CD14-positive monocyte (primary cell): ENCODE data around the gene PHLDA1. TPM values are rescaled to one million over a fixed set of nuclear protein-coding genes. Genes with fewer than 3 reads are reported as not detected.

ENCODE experiments used
- DNase-seq, 3 donors: peaks; one replicate each; pipeline ENCODE4 v3.0.0-alpha.2; 2011 to 2022
- H2AFZ ChIP-seq: 2 replicates; pipeline ENCODE4 v1.6.0; 2012; ENCODE audit warnings: mild to moderate bottlenecking, low read depth, low read length, inconsistent platforms; ENCODE audit not compliant: insufficient read depth, poor library complexity, severe bottlenecking
- H3K27ac ChIP-seq, 2 donors: 1 replicate in 1 of 2; 2 replicates in 1 of 2; pipeline ENCODE4 v1.5.1; 2012 to 2013; ENCODE audit warnings: low read length in 2 of 2, control low read depth in 1 of 2, inconsistent platforms in 1 of 2, low read depth in 1 of 2, mild to moderate bottlenecking in 1 of 2
- H3K27me3 ChIP-seq, 2 donors: one replicate each; pipeline versions ENCODE4 v1.6.0 to v1.6.1; 2011 to 2013; ENCODE audit warnings: low read length in 2 of 2; ENCODE audit not compliant: control insufficient read depth in 2 of 2, insufficient read depth in 2 of 2
- H3K36me3 ChIP-seq, 2 donors: replicated peaks in 1 of 2; 1 replicate in 1 of 2; 2 replicates in 1 of 2; pipeline versions ENCODE4 v1.5.1 to v1.6.1; 2012 to 2013; ENCODE audit warnings: low read length in 2 of 2, control low read depth in 1 of 2, inconsistent platforms in 1 of 2, mild to moderate bottlenecking in 1 of 2; ENCODE audit not compliant: insufficient read depth in 2 of 2, control insufficient read depth in 1 of 2
- H3K4me1 ChIP-seq, 2 donors: 1 replicate in 1 of 2; 2 replicates in 1 of 2; pipeline versions ENCODE4 v1.5.1 to v1.6.1; 2012 to 2013; ENCODE audit warnings: low read length in 2 of 2, control low read depth in 1 of 2, inconsistent platforms in 1 of 2, mild to moderate bottlenecking in 1 of 2, moderate library complexity in 1 of 2; ENCODE audit not compliant: insufficient read depth in 2 of 2, control insufficient read depth in 1 of 2
- H3K4me2 ChIP-seq: replicated peaks from 2 replicates; pipeline ENCODE3; 2012; ENCODE audit warnings: low read length, moderate library complexity, mild to moderate bottlenecking; ENCODE audit not compliant: poor library complexity, severe bottlenecking; ENCODE audit errors: extremely low read depth
- H3K4me3 ChIP-seq, 3 experiments: fragments of 200-600 bp in 1 of 3; sonication (generic) in 1 of 3; replicated peaks in 1 of 3; 1 replicate in 2 of 3; 2 replicates in 1 of 3; pipeline ENCODE4 v1.5.1; 2011 to 2013; ENCODE audit warnings: low read length in 3 of 3, mild to moderate bottlenecking in 3 of 3, control low read depth in 2 of 3, low read depth in 2 of 3, inconsistent platforms in 1 of 3, moderate library complexity in 1 of 3
- H3K79me2 ChIP-seq: 2 replicates; pipeline ENCODE4 v1.6.0; 2012; ENCODE audit warnings: mild to moderate bottlenecking, control low read depth, inconsistent platforms, low read length, moderate library complexity; ENCODE audit not compliant: insufficient read depth
- H3K9ac ChIP-seq: 2 replicates; pipeline ENCODE4 v1.6.0; 2017; ENCODE audit warnings: low read length, mild to moderate bottlenecking; ENCODE audit not compliant: insufficient read depth, poor library complexity, severe bottlenecking
- H3K9me3 ChIP-seq, 2 donors: replicated peaks in 1 of 2; 1 replicate in 1 of 2; 2 replicates in 1 of 2; pipeline versions ENCODE4 v1.5.1 to v1.6.1; 2012 to 2013; ENCODE audit warnings: low read length in 2 of 2, control low read depth in 1 of 2; ENCODE audit not compliant: control insufficient read depth in 1 of 2, insufficient read depth in 1 of 2
- H4K20me1 ChIP-seq: 2 replicates; pipeline ENCODE4 v1.6.0; 2012; ENCODE audit warnings: mild to moderate bottlenecking, low read length, control low read depth, moderate library complexity; ENCODE audit not compliant: insufficient read depth
- H3K27ac Mint-ChIP-seq, 7 donors: one replicate each; pipeline ENCODE4 v1.8.0; 2020; ENCODE audit warnings: mild to moderate bottlenecking in 7 of 7, mixed read lengths in 7 of 7, moderate library complexity in 6 of 7, inconsistent platforms in 2 of 7
- H3K27me3 Mint-ChIP-seq, 3 donors: one replicate each; pipeline ENCODE4 v1.8.0; 2021 to 2022; ENCODE audit warnings: low read depth in 3 of 3, mild to moderate bottlenecking in 3 of 3, mixed read lengths in 3 of 3, moderate library complexity in 3 of 3, inconsistent platforms in 1 of 3
- H3K36me3 Mint-ChIP-seq, 2 donors: one replicate each; pipeline ENCODE4 v1.8.0; 2020; ENCODE audit warnings: mixed read lengths in 2 of 2, inconsistent platforms in 1 of 2, mild to moderate bottlenecking in 1 of 2
- H3K4me1 Mint-ChIP-seq: one replicate; pipeline ENCODE4 v1.8.0; 2020; ENCODE audit warnings: mild to moderate bottlenecking, mixed read lengths
- H3K4me3 Mint-ChIP-seq, 2 donors: one replicate each; pipeline ENCODE4 v1.8.0; 2020; ENCODE audit warnings: mild to moderate bottlenecking in 2 of 2, mixed read lengths in 2 of 2, moderate library complexity in 1 of 2
- H3K9me3 Mint-ChIP-seq, 7 donors: one replicate each; pipeline ENCODE4 v1.8.0; 2020 to 2022; ENCODE audit warnings: mixed read lengths in 7 of 7, mild to moderate bottlenecking in 6 of 7, moderate library complexity in 6 of 7, inconsistent platforms in 2 of 7
- WGBS: methylation state at CpG from one replicate; pipeline ENCODE4 v1.1.5; 2013; ENCODE audit warnings: missing lambda C conversion rate; ENCODE audit not compliant: insufficient coverage; 5-methylcytosine and 5-hydroxymethylcytosine counted together
- intact Hi-C, 2 donors: fragments of 100-400 bp; cut with micrococcal nuclease; formaldehyde crosslinking; loops; one replicate each; pipeline versions ENCODE4 v1.15.0 to v1.15.1; 2023
- polyA plus RNA-seq, 3 donors: library from polyadenylated mRNA; depleted of rRNA in 1 of 3; unstranded in 2 of 3; stranded (reverse) in 1 of 3; fragments of 300-500 nt in 2 of 3; fragments of >200 nt in 1 of 3; fragmentation: Illumina TruSeq in 2 of 3; gene quantifications; 1 replicate in 2 of 3; 2 replicates in 1 of 3; pipeline ENCODE4 v1.2.3, GENCODE V29; 2012 to 2021
- TF ChIP-seq, protein P1 (sequence below): fragments of 200-600 bp; IDR thresholded peaks from one replicate; pipeline ENCODE4 v1.8.0; 2022; ENCODE audit warnings: antibody characterized with exemption, mild to moderate bottlenecking

PHLDA1 gene
- polyA plus RNA-seq, 3 donors, result 1.1 to 5.8 (median 1.6) TPM

- no peaks in the 10 kb centered on the region for H3K27me3 ChIP-seq
- H3K9ac ChIP-seq, result no peak overlapping the region
- no CpG with 5 or more reads among the region's 2 CpGs for WGBS
- no peak overlapping the region for H3K27ac ChIP-seq
- DNase-seq, result no peak
- H3K4me3 ChIP-seq, result no peak overlapping the region
- Mint-ChIP-seq H3K4me3 (no peak overlapping the region), H3K27me3 (peaks cover 0 to 2% (median 0%) of the 10 kb centered on the region in 3 donors), H3K4me1 (peaks cover 31% of the 10 kb centered on the region), H3K9me3 (peaks cover 7 to 12% (median 9%) of the 10 kb centered on the region in 7 donors), H3K27ac (no peak overlapping the region), H3K36me3 (peaks cover 4 to 23% of the 10 kb centered on the region in 2 donors)
- H2AFZ ChIP-seq, result no peak overlapping the region
- intact Hi-C loops, result loop anchor here (5.0 to 10.0 kb wide), 3 partner anchors 75 to 265 kb away; partner anchors contain the start of gene BBS10 (in 1 of the 2)
- H3K9me3 ChIP-seq, result peaks cover 0 to 7% of the 10 kb centered on the region in 2 donors
- TF ChIP-seq, protein P1, sequence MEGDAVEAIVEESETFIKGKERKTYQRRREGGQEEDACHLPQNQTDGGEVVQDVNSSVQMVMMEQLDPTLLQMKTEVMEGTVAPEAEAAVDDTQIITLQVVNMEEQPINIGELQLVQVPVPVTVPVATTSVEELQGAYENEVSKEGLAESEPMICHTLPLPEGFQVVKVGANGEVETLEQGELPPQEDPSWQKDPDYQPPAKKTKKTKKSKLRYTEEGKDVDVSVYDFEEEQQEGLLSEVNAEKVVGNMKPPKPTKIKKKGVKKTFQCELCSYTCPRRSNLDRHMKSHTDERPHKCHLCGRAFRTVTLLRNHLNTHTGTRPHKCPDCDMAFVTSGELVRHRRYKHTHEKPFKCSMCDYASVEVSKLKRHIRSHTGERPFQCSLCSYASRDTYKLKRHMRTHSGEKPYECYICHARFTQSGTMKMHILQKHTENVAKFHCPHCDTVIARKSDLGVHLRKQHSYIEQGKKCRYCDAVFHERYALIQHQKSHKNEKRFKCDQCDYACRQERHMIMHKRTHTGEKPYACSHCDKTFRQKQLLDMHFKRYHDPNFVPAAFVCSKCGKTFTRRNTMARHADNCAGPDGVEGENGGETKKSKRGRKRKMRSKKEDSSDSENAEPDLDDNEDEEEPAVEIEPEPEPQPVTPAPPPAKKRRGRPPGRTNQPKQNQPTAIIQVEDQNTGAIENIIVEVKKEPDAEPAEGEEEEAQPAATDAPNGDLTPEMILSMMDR, result no peak
- H3K4me2 ChIP-seq, result no peak overlapping the region
- H3K4me1 ChIP-seq, result peaks cover 13 to 22% of the 10 kb centered on the region in 2 donors
- H4K20me1 ChIP-seq, result peaks cover 85% of the 10 kb centered on the region
- no peaks in the 10 kb centered on the region for H3K36me3 ChIP-seq
- peaks cover 88% of the 10 kb centered on the region for H3K79me2 ChIP-seq
Measured at GRCh38 chr12:76080017-76080728, 48.6 kb upstream of the PHLDA1 start.

GRCh38 chr12:76078748-76079147, 47.2 kb upstream of the PHLDA1 start:
- Histone ChIP-seq H3K4me3 (no peak overlapping the region), H3K9me3 (peaks cover 0 to 7% of the 10 kb centered on the region in 2 donors), H2AFZ (no peak overlapping the region), H3K9ac (no peak overlapping the region), H3K4me1 (peaks cover 10 to 14% of the 10 kb centered on the region in 2 donors), H3K36me3 (peaks cover 0 to under 1% of the 10 kb centered on the region in 2 donors), H4K20me1 (peaks cover 96% of the 10 kb centered on the region), H3K79me2 (peaks cover 100% of the 10 kb centered on the region), H3K27me3 (no peaks in the 10 kb centered on the region), H3K4me2 (no peak overlapping the region), H3K27ac (no peak overlapping the region)
- no peak for DNase-seq
- peaks cover 7 to 12% (median 9%) of the 10 kb centered on the region in 7 donors for H3K9me3 Mint-ChIP-seq
- TF ChIP-seq, protein P1, result no peak
- no peak overlapping the region for H3K4me3 Mint-ChIP-seq
- H3K36me3 Mint-ChIP-seq, result peaks cover 4 to 23% of the 10 kb centered on the region in 2 donors
- H3K27ac Mint-ChIP-seq, result peak overlapping the region in 2 of 7 donors; percentile 2 to 38
- H3K4me1 Mint-ChIP-seq, result peaks cover 29% of the 10 kb centered on the region
- peaks cover 0 to 2% (median 0%) of the 10 kb centered on the region in 3 donors for H3K27me3 Mint-ChIP-seq
- intact Hi-C loops, result no loop called here
- WGBS, result no CpG with 5 or more reads among the region's 2 CpGs
